Cerebellar cortex (tissue), 1 donor: Measurements from ENCODE around the gene SIRT7.
"Not testable (repeated sequence)": the region's sequence is repeated elsewhere in the genome, so short reads cannot be mapped to it uniquely, and the experiment has no call there.

ENCODE experiments used
- DNase-seq: peaks from one replicate; pipeline ENCODE4 v3.0.0-alpha.2; 2015; ENCODE audit warnings: low spot score

SIRT7 gene

DNA sequence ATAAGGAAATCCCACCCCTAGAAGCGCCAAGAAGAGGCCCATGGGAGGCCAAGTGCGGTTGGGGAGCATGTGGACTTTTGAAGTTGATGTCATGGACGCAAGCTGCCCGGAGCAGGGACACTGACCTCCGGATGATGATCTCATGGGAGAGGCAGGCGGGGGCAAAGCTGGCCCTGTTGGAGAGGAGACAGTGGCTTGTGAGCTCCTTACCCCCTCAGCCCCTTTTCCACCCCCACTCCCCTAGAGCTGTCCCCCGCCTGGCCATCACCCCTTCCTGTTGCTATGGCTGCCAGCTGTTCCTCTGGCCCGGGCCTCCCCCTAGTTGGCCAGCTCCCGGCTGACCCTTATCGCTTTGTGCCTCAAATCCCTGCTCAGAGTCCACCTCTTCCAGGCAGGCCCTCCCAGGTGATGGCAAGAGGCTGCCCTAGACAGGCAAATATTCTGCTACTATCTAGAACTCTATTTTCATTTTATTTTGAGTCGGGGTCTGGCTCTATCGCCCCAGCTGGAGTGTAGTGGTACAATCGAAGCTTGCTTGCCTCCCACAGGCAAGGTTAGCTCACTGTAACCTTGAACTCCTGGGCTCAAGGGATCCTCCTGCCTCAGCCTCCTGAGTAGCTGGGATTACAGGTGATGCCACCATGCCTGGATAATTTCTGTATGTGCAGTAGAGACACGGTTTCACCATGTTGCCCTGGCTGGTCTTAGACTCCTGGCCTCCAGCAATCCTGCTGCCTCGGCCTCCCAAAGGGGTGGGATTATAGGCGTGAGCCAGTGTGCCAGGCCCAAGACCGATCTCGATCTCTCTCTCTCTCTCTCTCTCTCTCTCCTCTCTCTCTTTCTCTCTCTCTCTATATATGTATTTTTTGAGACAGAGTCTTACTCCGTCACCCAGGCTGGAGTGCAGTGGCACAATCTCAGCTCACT lies 36.4 kb upstream of the SIRT7 start:
- DNase-seq: no peak

DNA sequence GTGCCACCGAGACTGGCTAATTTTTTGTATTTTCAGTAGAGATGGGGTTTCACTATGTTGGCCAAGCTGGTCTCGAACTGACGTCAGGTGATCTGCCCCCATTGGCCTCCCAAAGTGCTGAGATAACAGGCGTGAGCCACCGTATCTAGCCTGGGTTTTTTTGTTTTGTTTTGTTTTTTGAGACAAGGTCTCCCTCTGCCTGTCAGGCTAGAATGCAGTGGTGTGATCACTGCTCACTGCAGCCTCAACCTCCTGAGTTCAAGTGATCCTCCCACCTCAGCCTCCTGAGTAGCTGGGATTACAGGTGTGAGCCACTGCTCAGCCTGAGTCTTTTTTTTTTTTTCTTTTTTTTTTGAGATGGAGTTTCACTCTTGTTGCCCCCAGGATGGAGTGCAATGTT lies 35.5 kb upstream of the SIRT7 start:
- DNase-seq: not testable (repeated sequence)

DNA sequence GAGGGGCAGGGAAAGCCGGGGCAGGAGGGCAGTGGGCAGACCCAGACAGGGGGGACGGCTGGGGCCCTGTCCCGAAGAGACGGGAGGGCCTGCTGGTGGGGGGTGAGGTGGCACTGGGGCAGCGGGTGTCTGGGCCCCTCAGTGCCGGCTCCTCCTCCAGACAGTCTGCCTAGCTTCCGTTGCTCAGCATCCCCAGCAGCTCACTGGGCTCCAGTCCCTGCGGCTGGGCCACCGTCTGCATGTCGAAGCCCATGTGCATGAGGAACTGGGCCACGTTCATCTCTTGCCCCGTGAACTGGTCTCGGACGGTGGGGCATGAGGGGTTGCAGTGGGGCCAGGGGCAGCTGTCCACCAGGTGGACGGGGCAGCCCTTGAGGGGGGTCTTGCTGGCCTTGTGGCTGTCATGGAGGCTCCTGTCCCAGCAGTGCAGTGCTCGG lies 34.8 kb upstream of the SIRT7 start:
- DNase-seq: no peak

DNA sequence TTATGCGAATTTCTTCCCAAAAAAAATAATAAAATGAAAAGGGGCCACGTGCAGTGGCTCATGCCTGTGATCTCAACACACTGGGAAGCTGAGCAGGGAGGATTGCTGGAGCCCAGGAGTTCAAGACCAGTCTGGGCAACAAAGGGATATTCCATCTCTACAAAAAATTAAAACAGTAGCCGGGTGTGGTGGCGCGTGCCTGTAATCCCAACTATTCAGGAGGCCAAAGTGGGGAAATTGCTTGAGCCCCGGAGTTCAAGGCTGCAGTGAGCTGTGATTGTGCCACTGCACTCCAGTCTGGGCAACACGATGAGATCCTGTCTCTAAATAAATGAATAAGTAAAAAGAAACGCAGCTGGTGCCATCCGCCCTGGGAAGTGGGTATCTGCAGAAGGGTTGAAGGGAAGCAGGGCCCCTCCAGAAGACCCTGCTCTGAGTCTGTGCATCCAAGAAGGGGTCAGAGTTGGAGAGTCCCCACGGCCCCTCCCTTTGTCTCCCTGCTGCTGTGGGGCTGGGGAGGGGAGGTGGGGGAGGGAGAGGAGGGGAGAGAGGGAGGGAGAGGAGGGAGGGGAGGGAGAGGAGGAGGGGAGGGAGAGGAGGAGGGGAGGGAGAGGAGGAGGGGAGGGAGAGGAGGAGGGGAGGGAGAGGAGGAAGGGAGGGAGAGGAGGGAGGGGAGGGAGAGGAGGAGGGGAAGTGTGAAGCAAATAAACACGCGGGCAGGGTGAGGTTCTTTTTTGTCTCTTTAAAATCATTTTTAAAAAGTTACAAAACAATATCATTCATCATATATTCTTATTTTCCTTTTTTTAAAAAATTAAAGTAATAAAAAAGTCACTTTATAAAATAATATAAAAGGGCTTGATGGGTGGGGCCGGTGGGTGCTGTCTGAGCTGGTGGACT lies 34.1 kb upstream of the SIRT7 start:
- no peak for DNase-seq

DNA sequence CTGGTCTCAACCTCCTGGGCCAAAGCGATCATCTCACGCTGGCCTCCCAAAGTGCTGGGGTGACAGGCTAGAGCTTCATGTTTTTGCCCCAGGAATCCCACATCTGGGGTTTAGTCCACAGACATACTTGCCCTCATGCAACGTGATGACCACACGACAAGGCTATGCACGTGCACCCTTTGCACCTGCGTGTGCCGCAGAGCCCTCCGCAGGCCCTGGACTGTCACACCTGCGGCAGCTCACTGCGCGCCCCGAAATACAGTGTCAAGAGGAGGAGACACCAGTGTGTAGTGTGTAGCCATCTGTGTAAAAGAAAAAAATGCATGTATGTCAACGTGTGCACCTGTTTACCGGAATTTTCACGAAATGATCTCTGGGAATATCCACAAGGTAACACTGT lies 32.5 kb upstream of the SIRT7 start:
- DNase-seq: no peak

DNA sequence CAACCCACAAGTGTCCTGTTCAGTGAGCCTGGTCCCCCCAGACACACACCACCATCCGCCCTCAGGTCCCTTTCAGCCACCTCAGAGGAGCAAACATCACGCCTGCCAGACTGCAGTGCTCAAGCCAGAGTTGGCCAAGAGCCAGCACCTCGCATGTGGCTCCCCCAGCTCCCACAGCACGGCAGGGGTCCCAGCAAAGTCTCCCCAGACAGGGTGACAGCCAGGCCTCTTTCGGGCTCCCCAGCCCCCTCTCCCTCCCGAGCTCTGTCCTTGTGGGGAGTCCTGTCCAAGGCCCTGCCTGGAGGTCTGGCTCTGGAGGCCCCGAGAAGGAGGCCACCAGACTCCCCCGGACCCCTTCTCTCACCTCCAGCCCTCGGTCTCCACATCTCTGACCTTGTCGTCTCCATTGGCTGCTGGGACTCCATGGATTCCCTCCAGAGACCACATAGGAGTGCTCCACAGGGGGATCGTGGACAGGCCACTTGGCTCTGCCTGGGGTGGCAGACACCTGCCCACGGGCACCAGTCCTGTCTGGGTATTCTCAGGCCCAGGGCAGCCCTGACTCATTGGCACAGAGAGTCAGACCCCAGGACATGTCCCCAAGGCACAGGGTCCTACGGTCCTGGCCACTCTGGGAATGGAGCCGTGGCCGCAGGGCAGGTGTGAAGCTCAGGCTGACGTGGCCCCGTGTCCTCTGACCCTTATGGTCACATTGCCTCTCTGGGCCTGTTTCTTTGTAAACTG lies 30.8 kb upstream of the SIRT7 start:
- DNase-seq: no peak

DNA sequence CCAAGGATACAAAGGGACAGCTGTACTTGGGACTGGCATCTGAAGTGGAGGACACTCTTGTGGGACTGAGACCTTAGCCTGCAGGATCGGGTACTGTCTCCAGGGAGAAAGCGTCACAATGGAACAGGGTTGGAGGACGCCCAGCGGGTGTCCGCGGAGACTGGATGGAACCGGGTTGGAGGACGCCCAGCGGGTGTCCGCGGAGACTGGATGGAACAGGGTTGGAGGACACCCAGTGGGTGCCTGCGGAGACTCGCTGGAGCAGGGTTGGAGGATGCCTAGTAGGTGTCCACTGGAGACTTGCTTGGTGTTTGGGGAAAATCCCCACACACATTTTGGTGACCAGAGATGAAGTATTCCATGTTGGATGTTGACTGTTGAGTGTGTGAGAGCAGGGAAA lies 29.2 kb upstream of the SIRT7 start, which contains the start of gene MYADML2:
MYADML2 (minus strand) TSS at position 45 of the 400 bp plus-strand sequence. CDS start 5,492 bp downstream, outside the sequence.
- DNase-seq: no peak

DNA sequence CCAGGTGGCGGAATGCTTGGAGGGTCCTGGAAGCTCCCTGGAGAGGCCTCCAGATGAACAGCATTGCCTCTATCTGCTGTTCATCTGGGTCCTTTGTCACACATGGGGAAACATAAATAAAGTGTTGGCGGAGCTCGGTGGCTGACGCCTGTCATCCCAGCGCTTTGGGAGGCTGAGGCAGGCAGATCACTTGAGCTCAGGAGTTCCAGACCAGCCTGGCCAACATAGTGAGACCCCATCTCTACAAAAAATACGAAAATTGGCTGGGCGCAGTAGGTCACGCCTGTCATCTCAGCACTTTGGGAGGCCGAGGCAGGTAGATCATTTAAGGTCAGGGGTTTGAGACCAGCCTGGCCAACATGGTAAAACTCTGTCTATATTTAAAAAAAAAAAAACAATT lies 26.9 kb upstream of the SIRT7 start:
- DNase-seq: no peak

DNA sequence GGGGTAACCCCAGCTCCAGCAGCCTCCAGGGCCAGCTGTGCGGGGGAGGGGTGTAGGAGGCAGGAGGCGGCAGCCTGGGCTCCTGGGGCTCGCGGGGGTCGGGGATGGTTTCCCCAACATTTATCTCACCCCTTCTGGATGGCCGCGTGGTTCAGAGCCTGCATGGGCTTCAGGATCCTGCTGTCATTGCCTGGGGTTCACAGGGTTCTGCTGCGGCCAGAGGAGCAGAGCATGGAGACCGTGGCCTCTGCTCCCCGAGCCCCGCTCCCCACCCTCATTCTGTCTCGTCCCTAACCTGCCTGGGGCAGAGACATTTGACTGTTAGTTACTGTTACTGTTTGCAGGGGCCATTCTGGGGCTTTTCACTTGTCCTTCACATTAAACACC lies 24.2 kb upstream of the SIRT7 start:
- DNase-seq: no peak

DNA sequence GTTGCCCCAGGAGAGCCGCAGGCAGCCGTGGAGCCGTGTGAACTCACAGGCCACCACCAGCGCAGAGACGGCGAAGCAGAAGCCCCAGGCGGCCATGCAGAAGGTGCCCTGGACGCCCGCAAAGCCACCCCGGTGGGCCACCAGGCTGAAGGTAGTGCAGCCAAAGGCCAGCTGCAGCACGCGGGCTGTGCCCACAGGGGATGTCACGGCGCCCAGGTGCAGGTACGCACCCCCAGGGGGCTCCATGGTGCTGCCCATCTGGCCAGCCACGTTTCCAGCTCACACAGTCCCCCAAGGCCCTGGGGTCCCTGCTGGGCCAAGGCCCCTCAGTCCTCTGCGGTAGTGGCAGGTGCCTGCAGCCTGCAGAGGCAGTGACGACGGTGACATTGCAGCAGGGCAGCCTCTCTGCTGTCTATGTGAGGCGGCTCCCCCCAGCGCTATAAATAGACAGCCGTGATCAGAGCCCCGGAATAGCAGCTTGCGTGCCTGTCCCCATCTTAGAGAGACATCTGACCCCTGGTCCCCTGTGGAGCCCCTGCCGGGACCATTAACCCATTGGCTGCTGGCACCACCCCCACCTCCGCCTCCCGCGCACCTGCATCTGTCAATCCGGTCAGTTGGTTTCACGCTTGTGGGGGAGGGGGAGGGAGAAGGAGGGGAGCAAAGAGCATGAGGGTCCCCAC lies 23.6 kb upstream of the SIRT7 start:
- DNase-seq: no peak

DNA sequence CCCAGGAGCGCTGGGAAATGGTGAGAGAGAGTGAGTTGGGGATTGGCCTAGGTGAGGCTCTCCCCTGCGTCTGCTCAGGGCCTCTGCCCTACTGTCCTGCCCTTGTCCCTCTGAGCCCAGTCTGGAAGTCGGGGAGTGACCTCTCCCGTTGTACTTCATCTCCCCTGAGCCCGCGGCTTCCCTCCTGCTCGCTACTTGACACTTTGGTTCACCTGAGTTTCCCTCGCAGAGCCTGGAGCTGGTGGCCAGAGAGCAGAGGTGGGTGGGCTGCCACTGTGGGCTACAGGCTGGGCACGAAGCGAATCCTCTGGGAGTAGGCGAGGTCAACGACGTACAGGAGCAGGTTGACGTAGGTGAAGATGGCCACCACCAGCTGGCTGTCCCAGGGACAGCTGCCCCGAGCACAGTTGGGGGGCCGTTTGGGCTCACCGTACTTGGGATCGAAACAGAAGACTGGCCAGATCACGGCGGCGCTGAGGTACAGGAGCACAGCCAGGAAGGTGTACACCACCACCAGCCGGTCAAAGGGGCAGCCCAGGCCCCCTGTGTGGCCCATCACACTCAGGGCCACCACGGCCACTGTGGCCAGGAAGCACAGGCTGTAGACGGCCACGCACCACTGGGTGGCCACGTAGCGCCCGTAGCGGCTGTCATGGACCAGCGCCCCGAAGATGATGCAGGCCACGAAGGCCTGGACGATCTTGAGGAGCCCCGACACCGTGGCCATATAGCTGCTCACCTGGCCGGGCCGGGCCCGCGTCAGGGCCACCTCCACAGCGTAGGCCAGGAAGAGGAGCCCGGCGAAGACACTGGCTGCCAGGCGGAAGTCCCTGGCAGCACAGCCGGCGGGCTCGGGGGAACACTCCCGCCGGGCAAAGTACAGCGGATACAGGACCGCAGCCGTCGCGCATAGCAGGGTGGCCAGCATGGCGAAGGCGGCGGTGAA lies 22.8 kb upstream of the SIRT7 start:
- DNase-seq: no peak

DNA sequence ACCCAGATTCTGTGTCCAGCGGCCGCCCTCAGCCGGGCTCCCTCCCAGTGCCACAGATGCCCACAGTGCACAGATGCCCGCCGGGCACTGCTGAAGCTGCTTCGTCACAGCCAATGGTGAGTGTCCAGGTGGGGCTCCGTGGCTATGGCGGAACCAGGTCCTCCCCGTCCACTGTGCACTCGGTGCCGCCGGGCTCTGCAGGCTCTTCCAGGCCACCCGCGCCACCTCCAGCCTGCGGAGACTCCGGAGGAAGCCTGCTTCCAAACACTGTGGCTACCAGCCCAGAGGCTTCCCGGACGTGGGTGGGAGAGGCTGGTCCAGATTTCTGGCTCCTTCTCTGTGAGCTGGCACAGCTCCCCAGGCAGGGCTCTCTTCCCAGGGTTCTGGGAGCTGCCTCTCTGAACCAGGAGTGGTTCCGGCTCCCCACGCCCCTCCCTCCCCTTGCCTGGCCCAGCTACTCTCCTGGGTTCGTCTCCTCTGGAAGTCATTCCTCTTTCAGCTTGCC lies 22.0 kb upstream of the SIRT7 start:
- DNase-seq: peak; percentile 49

DNA sequence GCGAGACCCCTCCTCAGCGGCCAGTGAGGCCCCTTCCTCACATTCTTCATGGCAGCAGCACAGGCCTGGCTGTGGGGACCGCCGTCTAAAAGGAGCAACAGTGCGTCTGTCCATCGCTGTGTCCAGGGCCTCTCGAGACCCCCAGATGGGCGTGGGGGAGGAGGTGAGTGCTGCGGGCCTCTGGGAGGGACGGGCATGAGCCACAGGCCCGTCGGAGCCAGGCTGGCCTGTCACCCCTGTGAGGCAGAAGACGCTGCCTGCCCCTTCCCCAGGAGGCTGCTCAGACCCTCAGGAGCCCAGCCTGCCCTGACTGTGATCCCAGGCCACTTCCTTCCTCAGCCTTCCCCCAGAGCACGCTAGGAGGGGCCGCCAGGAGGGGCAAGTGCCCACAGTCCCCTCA lies 21.2 kb upstream of the SIRT7 start:
- DNase-seq: no peak

DNA sequence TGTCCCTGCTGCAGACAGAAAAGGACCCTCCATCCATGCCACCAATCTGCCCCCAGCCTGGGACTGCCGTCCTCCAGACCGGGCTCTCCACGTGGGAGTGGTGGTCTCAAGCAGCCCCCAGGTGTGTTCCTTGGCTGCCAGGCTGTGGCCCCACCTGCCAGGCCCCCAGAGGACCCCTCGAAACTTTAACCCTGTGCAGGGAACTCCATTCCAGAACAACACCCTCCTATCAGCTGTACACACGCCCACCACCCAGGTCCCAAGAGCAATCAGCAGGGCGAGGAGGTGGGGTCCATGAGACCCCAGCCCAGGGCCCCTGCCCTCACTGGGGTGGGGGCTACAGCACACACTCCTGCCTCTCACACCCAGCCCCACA lies 17.7 kb upstream of the SIRT7 start:
- DNase-seq: no peak

DNA sequence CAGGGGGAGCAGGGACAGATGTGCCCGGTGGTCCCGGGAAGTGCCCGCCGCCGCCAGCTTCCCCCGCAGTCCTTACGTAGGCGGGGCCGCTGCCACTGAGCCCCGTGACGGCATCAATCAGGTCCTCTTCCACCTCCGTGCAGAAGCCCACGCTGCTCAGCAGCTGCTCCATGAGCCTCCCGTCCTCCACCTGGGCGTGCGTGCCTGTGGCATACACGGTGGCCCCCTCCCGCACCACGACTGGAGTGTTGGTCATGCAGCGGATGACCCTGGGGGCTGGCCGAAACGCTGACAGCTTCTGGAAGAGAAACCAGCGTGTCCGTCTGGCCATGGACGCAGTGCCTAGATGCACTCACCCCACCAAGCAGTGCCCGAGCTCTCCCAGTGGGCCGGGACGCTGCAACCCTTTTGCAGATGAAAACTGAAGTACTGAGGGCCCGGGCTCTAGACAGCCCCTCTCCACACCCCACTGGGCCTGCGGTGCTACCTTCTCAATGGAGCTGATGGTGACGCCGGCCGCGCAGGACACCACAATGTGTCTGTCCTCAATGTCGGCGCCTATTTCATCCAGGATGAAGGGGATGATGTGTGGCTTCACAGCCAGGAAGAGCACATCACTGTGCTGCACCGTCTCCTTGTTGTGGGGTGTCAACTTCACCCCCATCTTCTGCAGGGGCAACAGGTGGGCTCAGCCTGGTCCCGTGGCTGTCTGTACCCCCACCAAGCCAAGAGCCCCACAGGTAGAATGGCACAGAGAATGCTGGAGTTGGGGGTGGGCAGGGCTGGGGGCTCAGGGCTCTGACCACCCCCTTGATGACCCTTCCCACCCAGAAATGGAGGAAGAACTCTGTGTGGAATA lies 17.1 kb upstream of the SIRT7 start:
- no peak for DNase-seq

DNA sequence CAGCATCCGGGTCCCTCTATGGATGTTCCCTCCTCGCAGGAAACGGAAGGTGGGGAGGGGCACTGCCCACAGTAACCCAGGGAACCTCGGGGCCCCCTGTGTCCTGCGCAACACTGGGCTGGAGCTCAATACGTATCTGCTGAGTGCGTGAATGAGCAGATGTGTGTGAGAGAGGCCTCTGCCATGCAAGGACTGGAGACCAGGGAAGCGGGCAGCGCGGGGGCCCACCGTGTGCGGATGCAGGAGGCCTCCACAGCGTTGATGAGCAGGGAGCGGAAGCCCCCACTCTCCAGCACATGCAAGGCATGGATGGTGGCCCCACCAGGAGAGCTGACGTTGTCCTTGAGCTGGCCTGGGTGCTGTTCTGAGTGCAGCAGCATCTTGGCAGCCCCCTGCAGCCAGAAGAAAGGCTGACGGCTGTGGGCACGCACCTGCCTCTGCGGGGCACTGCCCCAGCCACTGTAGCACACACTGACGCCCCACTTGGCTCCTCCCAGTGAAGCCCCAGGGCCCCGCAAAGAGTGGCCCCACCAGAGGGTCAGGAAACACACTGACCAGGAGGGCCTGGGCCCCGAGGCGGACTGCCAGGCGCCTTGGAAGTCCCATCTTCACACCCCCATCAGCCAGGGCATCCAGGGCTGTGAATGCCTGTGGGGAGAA lies 16.3 kb upstream of the SIRT7 start:
- no peak for DNase-seq

DNA sequence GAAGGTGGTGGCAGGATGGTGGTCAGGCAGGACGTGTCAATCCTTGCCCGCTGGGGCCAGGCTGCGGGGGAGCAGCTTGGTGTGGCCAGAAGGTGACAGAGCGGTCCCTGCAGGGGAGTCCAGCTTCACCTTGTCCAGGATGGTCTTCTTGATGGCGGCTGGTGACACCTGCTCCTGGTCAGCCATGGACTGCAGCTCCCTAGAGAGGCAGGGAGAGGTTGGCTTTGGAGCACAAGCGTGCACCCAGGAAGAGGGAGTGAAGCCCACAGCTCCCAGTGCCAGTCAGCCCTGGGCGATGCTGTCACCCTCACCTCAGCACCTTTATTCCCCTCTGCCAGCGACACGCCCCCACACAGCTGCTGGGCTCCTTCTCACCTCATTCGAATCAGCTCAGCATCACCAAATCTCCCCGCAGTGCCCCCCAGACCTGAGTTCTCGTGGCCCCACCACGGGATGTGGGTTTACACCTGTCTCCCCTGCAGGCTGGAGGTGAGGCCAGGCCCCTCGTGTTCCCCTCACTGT lies 15.3 kb upstream of the SIRT7 start:
- no peak for DNase-seq

DNA sequence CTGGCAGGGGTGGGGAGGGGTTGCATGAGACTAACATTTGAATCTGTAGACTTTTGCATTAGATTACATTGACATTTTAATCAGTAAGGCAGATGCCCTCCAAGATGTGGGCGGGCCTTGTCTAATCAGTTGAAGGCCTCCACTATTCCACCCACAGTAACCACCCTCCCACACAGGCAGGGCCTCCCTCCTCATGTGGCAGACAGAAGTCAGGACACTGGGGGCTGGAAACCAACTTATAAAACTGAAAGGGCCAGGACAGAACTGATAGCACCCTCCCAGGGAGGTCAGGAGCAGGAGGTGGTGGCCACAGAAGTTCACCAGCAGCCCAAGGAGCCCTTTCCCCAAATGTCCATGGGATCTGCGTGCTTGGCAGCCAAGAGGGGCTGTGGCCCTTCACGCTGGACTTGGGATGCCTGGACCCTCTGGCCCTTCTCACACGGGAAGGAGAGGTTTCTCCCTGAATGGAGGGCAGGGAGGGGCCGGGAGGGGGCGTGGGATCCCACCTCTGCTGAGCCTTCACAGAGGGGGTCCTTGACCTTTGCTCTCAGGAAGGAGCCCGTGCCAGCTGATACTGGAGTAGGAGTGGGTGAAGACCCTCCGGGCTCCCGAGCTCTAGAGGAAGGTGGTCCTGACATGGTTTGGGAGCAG lies 14.5 kb upstream of the SIRT7 start:
- no peak for DNase-seq
